Suprapubic skin (tissue), 4 donors: ENCODE data around the gene BCAS1.

Source experiments
- CTCF ChIP-seq, 2 donors: fragments of 200-600 bp in 1 of 2; fragments of 450-650 bp in 1 of 2; sonication (generic) in 1 of 2; IDR thresholded peaks; one replicate each; pipeline ENCODE4 v1.5.1; 2016 to 2019; ENCODE audit warnings: antibody characterized with exemption in 2 of 2, mild to moderate bottlenecking in 1 of 2, moderate library complexity in 1 of 2
- EP300 ChIP-seq: sonication (generic); formaldehyde crosslinking; IDR thresholded peaks from one replicate; pipeline ENCODE4 v1.6.1; 2017; ENCODE audit warnings: antibody characterized with exemption
- POLR2A ChIP-seq, 2 donors: fragments of 450-650 bp; IDR thresholded peaks; one replicate each; pipeline ENCODE4 v1.6.1; 2017; ENCODE audit warnings: antibody characterized with exemption in 2 of 2, mild to moderate bottlenecking in 2 of 2, moderate library complexity in 2 of 2
- POLR2AphosphoS5 ChIP-seq, 3 donors: sonication (generic); formaldehyde crosslinking; IDR thresholded peaks; one replicate each; pipeline ENCODE4 v1.6.1; 2017; ENCODE audit warnings: antibody characterized with exemption in 3 of 3

GRCh38 chr20:53934421-53935343 lies 135.7 kb downstream of the BCAS1 start:
- TF ChIP-seq CTCF (IDR thresholded peaks at IDR 0.05) (no peak), POLR2A (IDR thresholded peaks at IDR 0.05) (no peak), POLR2AphosphoS5 (IDR thresholded peaks at IDR 0.05) (no peak), EP300 (no peak)
